ENCODE measurements around the gene PADI6. TPM values are rescaled to one million over a fixed set of nuclear protein-coding genes. Genes with fewer than 3 reads are reported as not detected.

PADI6 gene
- total RNA-seq, 1 experiment from 2014 or later, result not detected

- RAD21 ChIA-PET (ENCODE audit: low non-redundant PET in 1 of 2, low total read pairs in 2 of 2, uncharacterized antibody in 2 of 2, unreplicated experiment in 2 of 2), result no interaction called here
- CTCF ChIA-PET, result no interaction called here
- no peak for DNase-seq (ENCODE audit: low read depth, low spot score)
- Histone ChIP-seq H3K4me3 (replicated peaks in 1 of 2; ENCODE audit: low read depth in 1 of 2, low read length in 2 of 2) (no peak overlapping the region), H3K27ac (ENCODE audit: low read depth, low read length) (no peak overlapping the region), H3K4me1 (ENCODE audit: control insufficient read depth in 1 of 2, insufficient read depth in 2 of 2, low read length in 2 of 2) (no peaks in the 10 kb centered on the region), H3K9me3 (ENCODE audit: control insufficient read depth in 1 of 2, insufficient read depth in 1 of 2, low read depth in 1 of 2, low read length in 2 of 2) (no peaks in the 10 kb centered on the region), H3K4me2 (ENCODE audit: low read length) (no peak overlapping the region), H3K27me3 (ENCODE audit: insufficient read depth, low read length) (no peaks in the 10 kb centered on the region), H3K79me2 (ENCODE audit: insufficient read depth, low read length) (no peaks in the 10 kb centered on the region), H3K36me3 (ENCODE audit: control insufficient read depth in 1 of 2, insufficient read depth in 2 of 2, low read length in 2 of 2) (no peaks in the 10 kb centered on the region), H2AFZ (ENCODE audit: low read depth, low read length, poor library complexity, severe bottlenecking) (no peak overlapping the region), H4K20me1 (ENCODE audit: insufficient read depth) (no peaks in the 10 kb centered on the region), H3K9ac (ENCODE audit: low read length) (no peak overlapping the region), H3K9me2 (ENCODE audit: insufficient read depth) (no peaks in the 10 kb centered on the region)
- intact Hi-C loops (cut with micrococcal nuclease), result no loop called here
- ATAC-seq, result no peak
- POLR2A ChIA-PET, result no interaction called here
- no TSS peak for BruUV-seq (replicated peaks)
- TF ChIP-seq JUND (IDR thresholded peaks at IDR 0.05) (no peak), ELF1 (IDR thresholded peaks at IDR 0.05; ENCODE audit: borderline replicate concordance, low read depth) (no peak), REST (IDR thresholded peaks at IDR 0.05; ENCODE audit: low read depth) (no peak)
Measured at GRCh38 chr1:17355898-17356297, 16.1 kb upstream of the PADI6 start.

- no peak overlapping the region for H3K9ac ChIP-seq (ENCODE audit: low read length)
- intact Hi-C loops (cut with micrococcal nuclease), result no loop called here
- H3K36me3 ChIP-seq (ENCODE audit: control insufficient read depth in 1 of 2, insufficient read depth in 2 of 2, low read length in 2 of 2), result no peaks in the 10 kb centered on the region
- H3K4me3 ChIP-seq (replicated peaks in 1 of 2; ENCODE audit: low read depth in 1 of 2, low read length in 2 of 2), result no peak overlapping the region
- BruUV-seq (replicated peaks), result no TSS peak
- no peaks in the 10 kb centered on the region for H3K27me3 ChIP-seq (ENCODE audit: insufficient read depth, low read length)
- H2AFZ ChIP-seq (ENCODE audit: low read depth, low read length, poor library complexity, severe bottlenecking), result no peak overlapping the region
- ChIA-PET POLR2A (no interaction called here), RAD21 (ENCODE audit: low non-redundant PET in 1 of 2, low total read pairs in 2 of 2, uncharacterized antibody in 2 of 2, unreplicated experiment in 2 of 2) (no interaction called here), CTCF (no interaction called here)
- no peak overlapping the region for H3K4me2 ChIP-seq (ENCODE audit: low read length)
- H3K27ac ChIP-seq (ENCODE audit: low read depth, low read length), result no peak overlapping the region
- no peaks in the 10 kb centered on the region for H3K79me2 ChIP-seq (ENCODE audit: insufficient read depth, low read length)
- no peak for TF ChIP-seq EZH2phosphoT487 (IDR thresholded peaks at IDR 0.05; ENCODE audit: borderline replicate concordance)
- H4K20me1 ChIP-seq (ENCODE audit: insufficient read depth), result no peaks in the 10 kb centered on the region
- no peaks in the 10 kb centered on the region for H3K9me3 ChIP-seq (ENCODE audit: control insufficient read depth in 1 of 2, insufficient read depth in 1 of 2, low read depth in 1 of 2, low read length in 2 of 2)
- H3K4me1 ChIP-seq (ENCODE audit: control insufficient read depth in 1 of 2, insufficient read depth in 2 of 2, low read length in 2 of 2), result no peaks in the 10 kb centered on the region
- no peak for DNase-seq (ENCODE audit: low read depth, low spot score)
- ATAC-seq, result no peak
- H3K9me2 ChIP-seq (ENCODE audit: insufficient read depth), result no peaks in the 10 kb centered on the region
Measured at GRCh38 chr1:17356387-17357026, 15.5 kb upstream of the PADI6 start.

Data from HCT116 (cell line).